SKM-1 treated with dmso at 0.1 percent for 144 hours (cell line): ENCODE results near the gene IQSEC1.
A peak's percentile ranks its signal among the peaks of the same experiment; 100 is the strongest.

Experiments used
- DNase-seq: peaks from one replicate; lab custom pipeline; 2025; ENCODE audit not compliant: unreplicated experiment; lab: John Stamatoyannopoulos, UW

IQSEC1 gene

GRCh38 chr3:13107661-13108060 is 34.4 kb upstream of the IQSEC1 start:
- DNase-seq = no peak

GRCh38 chr3:13106308-13107001 is 33.2 kb upstream of the IQSEC1 start:
- DNase-seq = no peak

- no peak for DNase-seq
These were observed 32.6 kb upstream of the IQSEC1 start for GRCh38 chr3:13105896-13106250.

- no peak for DNase-seq
These were observed 32.1 kb upstream of the IQSEC1 start for GRCh38 chr3:13105181-13105895.

GRCh38 chr3:13104511-13104910 is 31.3 kb upstream of the IQSEC1 start:
- DNase-seq = no peak

GRCh38 chr3:13103416-13104058 is 30.3 kb upstream of the IQSEC1 start:
- no peak for DNase-seq

GRCh38 chr3:13102386-13103345 is 29.4 kb upstream of the IQSEC1 start:
- DNase-seq = no peak

GRCh38 chr3:13099707-13100106 is 26.5 kb upstream of the IQSEC1 start:
- no peak for DNase-seq

- peak; percentile 26 for DNase-seq
These were observed 25.2 kb upstream of the IQSEC1 start for GRCh38 chr3:13098192-13098988.

GRCh38 chr3:13096356-13096755 is 23.1 kb upstream of the IQSEC1 start:
- no peak for DNase-seq

- DNase-seq = no peak
These were observed 22.2 kb upstream of the IQSEC1 start for GRCh38 chr3:13095408-13095937.

GRCh38 chr3:13093687-13094086 is 20.5 kb upstream of the IQSEC1 start:
- DNase-seq = no peak

- no peak for DNase-seq
These were observed 19.7 kb upstream of the IQSEC1 start for GRCh38 chr3:13092621-13093617.

GRCh38 chr3:13091898-13092611 is 18.8 kb upstream of the IQSEC1 start:
- peak; percentile 63 for DNase-seq

GRCh38 chr3:13088028-13089006 is 15.1 kb upstream of the IQSEC1 start:
- DNase-seq = peak; percentile 9

GRCh38 chr3:13087320-13087990 is 14.2 kb upstream of the IQSEC1 start:
- DNase-seq = no peak
